Activated CD4-positive, alpha-beta T cell treated with anti-CD3 and anti-CD28 coated beads for 24 hours (primary cell): ENCODE results near the gene NPBWR2.

ENCODE experiments used
- DNase-seq, 2 donors: peaks; one replicate each; pipeline ENCODE4 v3.0.0-alpha.2; 2020; ENCODE audit warnings: low read depth in 2 of 2

Gene NPBWR2

DNA sequence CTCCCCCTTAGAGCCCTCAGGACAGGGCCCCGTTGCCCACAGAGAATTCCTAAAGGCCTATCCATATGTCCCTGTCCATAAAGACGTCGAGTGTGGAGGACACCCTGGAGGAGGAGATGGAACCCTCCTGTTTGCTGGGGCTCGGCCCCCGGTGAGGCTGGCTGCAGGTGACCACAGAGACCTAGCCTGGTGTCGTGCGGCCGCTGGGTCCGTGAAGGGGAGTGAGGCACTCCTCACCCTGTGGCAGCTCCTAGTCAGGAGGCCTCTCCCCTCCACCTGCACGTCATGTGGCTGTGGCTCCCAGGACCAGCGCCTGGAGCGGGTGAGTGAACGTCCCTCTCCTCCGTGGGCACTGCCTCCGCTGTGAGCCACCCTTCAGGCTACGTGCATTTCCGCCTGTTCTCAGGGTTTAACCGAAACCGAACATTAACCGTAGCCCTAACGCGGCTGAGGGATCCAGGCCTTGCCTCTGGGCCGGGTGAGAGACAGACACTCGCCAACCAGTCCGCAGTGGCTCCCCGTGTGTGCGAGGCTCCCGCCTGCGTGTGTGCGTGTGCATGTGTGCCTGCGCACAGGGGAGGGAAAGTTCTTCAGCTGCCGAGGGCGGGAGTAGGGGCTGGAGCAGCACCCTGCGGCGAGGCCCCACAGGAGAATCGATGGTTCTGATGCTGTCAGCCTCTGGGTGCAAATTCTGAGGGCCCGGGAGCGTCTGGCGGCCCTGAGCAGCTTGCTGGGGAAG is 50.3 kb downstream of the NPBWR2 start:
- no peak for DNase-seq

DNA sequence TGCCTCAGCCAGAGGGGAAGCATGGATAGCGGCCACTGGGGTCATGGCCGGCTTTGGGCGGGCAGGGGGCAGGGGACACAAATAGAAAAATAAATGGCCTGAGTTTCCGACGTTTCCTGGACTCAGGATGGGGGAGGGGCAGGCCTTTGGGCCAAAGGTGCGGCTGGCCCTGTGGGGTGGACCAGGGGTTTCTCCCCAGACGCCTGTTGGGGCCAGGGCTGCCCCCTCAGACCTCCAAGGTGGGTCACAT is 50.8 kb downstream of the NPBWR2 start:
- DNase-seq: no peak

DNA sequence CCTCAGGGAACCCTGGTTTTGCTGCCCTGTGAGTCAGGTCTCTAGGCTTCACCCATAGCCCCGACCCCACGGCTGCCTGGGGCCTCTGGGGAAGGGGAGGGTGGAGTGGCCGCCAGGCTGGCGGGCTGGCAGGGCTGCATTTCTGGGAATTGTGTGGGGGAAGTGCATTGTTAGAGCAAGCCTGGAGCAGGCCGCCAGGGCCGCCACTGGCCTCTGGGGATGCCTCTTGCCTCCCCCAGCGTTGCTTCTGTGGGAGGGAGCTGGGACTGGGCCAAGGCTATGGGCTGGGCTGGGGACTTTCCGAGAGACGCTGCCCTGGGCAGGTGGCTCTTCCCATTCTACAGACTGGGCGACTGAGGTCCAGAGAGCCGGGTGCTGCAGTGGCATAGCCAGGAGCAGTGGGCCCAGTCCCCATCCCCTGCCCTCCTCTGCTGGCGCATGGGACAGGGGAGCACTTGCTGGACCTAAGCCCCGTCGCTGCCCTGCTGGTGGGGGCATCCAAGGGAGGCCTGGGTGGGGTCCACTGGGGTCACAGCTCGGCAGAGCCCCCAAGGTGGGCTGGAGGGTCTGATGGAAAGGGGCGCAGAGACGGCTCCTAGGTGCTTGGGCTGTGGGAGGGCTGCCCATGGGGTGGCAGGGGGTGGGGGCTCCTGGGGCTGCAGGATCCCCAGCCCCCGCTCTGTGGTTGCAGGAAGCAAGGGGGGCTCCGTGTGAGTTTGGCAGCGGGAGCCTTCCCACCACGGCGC is 51.3 kb downstream of the NPBWR2 start:
- DNase-seq: no peak

DNA sequence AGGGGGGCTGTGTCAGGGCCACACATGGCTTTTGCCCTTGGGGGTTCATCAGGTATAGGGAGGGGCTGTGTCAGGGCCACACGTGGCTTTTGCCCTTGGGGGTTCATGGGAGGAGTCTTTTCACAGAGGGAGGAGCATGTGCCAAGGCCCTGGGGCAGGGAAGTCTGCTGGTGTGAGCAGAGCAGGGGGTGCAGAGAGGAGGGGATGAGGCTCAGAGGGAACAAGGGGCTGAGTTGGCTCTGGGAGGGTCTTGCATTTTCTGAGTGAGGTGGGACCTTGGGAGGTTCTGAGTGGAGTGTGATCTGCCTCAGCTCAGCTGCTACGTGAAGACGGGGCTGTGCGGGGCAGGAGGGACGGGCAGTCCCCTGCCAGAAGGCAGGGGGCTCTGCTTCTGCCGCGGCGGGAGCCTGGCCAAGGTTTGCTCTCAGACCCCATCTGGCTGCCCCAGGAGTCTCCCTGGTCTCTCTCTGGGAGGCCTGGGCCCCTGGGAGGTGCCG is 51.9 kb downstream of the NPBWR2 start:
- no peak for DNase-seq

DNA sequence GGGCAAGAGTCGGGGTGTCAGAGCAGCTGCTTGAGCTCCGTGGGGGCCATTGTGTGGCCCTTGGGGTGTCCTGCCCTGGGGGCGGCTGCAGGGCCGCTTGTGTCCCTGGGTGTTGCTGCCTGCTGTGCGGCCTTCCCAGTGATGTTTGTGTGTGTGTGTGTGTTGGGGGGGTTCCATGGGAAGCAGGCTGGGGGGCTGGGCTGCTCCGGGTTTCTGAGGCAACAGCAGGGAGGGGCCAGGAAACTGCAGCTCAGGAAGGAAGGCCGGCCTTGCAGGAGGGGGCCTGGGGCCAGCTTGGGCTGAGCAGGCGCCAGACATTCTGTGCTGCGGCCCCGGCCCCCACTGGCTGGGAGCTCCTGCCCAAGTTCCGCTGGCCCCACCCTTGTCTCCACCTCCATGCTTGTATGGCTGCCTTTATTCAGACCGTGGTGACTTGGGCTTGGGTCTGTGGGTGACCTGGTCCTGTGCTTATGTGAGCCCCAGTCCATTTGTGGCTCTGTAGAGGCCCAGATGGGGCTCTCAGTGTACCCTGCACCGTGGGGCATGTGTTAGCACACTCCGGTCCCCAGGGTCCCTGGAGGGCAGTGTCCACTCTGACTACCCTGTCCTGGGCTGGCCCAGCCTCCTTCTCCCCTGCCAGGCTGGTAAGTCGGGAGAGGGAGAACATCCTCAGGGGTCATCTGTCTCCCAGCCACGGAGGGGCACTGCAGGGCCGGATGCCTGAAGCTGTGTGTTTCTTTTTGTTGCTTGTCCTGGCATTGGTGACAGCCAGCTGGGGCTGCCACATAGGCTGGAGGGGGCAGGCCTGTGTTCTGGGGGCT is 53.3 kb downstream of the NPBWR2 start:
- DNase-seq: no peak
